HEK293 (cell line): ENCODE data around the gene LPCAT2.

Experiments
- ZBTB11 ChIP-seq: fragments of 450-650 bp; formaldehyde crosslinking; conservative IDR thresholded peaks from 2 replicates; pipeline ENCODE4 v1.5.1; 2016; ENCODE audit warnings: low read depth, missing biosample characterization, missing genetic modification characterization
- ZNF416 ChIP-seq: fragments of 450-650 bp; formaldehyde crosslinking; IDR thresholded peaks from 2 replicates; pipeline ENCODE4 v1.5.1; 2016; ENCODE audit warnings: missing biosample characterization, missing genetic modification characterization
- ZNF670 ChIP-seq: fragments of 450-650 bp; formaldehyde crosslinking; IDR thresholded peaks from 2 replicates; pipeline ENCODE4 v1.5.1; 2016; ENCODE audit warnings: missing biosample characterization, missing genetic modification characterization, low read depth
- TF ChIP-seq, protein P1 (sequence below): fragments of 450-650 bp; formaldehyde crosslinking; IDR thresholded peaks from 2 replicates; pipeline ENCODE4 v1.5.1; 2016; ENCODE audit warnings: missing biosample characterization, missing genetic modification characterization

DNA sequence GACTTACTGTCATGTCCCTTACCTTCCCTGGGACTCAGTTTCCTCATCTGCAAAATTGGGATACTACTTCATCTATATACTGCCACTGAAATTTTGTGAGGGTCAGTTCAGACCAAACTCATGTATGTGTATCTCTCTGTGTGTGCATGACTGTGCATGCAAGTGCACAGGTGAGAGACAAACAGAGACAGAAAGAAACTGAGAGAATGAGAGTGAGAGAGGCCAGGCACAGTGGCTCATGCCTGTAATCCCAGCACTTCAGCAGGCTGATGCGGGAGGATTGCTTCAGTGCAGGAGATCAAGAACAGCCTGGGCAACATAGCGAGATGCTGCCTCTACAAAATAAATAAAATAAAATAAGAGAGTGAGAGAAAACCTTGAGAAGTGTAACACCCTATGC is 114.8 kb downstream of the LPCAT2 start:
- TF ChIP-seq ZNF670 (tag by site-specific recombination) (no peak), ZNF416 (tag by site-specific recombination) (no peak), ZBTB11 (tag by site-specific recombination) (no peak)
- TF ChIP-seq, protein P1, sequence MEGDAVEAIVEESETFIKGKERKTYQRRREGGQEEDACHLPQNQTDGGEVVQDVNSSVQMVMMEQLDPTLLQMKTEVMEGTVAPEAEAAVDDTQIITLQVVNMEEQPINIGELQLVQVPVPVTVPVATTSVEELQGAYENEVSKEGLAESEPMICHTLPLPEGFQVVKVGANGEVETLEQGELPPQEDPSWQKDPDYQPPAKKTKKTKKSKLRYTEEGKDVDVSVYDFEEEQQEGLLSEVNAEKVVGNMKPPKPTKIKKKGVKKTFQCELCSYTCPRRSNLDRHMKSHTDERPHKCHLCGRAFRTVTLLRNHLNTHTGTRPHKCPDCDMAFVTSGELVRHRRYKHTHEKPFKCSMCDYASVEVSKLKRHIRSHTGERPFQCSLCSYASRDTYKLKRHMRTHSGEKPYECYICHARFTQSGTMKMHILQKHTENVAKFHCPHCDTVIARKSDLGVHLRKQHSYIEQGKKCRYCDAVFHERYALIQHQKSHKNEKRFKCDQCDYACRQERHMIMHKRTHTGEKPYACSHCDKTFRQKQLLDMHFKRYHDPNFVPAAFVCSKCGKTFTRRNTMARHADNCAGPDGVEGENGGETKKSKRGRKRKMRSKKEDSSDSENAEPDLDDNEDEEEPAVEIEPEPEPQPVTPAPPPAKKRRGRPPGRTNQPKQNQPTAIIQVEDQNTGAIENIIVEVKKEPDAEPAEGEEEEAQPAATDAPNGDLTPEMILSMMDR (tag by site-specific recombination), result no peak
